ENCODE data around the gene PCDHB10. TPM values are rescaled to one million over a fixed set of nuclear protein-coding genes. Genes with fewer than 3 reads are reported as not detected.
"Not testable (repeated sequence)": the region's sequence is repeated elsewhere in the genome, so short reads cannot be mapped to it uniquely, and the experiment has no call there.

The PCDHB10 gene
- total RNA-seq, 2 experiments from 2014 or later = not detected

DNA sequence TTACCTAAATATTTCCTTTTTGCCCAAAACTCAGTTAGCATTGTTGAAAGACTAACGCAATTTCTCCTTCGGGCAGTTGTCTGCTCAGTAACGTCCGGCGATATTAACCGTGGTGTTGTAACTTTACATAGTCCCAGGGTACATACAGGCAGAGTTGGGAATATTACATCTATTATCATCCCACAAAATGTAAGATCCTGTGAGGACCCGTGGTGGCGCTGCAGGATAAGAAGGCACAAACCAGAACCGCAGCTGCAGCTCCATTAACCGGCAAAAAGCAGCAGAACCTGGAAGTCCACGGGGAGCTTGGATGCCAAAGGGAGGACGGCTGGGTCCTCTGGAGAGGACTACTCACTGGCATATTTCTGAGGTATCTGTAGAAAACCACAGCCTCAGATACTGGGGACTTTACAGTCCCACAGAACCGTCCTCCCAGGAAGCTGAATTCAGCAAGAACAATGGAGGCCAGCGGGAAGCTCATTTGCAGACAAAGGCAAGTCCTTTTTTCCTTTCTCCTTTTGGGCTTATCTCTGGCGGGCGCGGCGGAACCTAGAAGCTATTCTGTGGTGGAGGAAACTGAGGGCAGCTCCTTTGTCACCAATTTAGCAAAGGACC is 14.5 kb upstream of the PCDHB10 start, which contains the start of gene PCDHB8:
TSS of gene PCDHB8 (plus strand) at position 214 of the 615 bp plus-strand sequence. CDS start at position 459, 245 bp downstream.
- CTCF ChIA-PET = interaction anchor here (1.2 kb wide), 1 partner anchor 28 kb away, joined by 3 read pairs; the partner anchor contains the start of gene PCDHB6
- POLR2A ChIA-PET, H3K4me3 Mint-ChIP-seq: not testable (repeated sequence)

DNA sequence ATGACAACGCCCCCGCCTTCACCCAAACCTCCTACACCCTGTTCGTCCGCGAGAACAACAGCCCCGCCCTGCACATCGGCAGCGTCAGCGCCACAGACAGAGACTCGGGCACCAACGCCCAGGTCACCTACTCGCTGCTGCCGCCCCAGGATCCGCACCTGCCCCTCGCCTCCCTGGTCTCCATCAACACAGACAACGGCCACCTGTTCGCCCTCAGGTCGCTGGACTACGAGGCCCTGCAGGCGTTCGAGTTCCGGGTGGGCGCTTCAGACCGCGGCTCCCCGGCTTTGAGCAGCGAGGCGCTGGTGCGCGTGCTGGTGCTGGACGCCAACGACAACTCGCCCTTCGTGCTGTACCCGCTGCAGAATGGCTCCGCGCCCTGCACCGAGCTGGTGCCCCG is 12.8 kb upstream of the PCDHB10 start:
- H3K27ac Mint-ChIP-seq; H3K4me1 Mint-ChIP-seq; H3K4me3 Mint-ChIP-seq; H3K27me3 Mint-ChIP-seq; DNase-seq; POLR2A ChIA-PET; CTCF ChIA-PET; H3K36me3 Mint-ChIP-seq (ENCODE audit: low read depth): not testable (repeated sequence)
- peaks cover 15% of the 10 kb centered on the region for H3K9me3 Mint-ChIP-seq

More for the DNA sequence above, 14.5 kb upstream of the PCDHB10 start, which contains the start of gene PCDHB8:
- Mint-ChIP-seq H3K27me3 (peaks cover 12% of the 10 kb centered on the region), H3K9me3 (peaks cover 21% of the 10 kb centered on the region)
- not testable (repeated sequence) for H3K4me1 Mint-ChIP-seq; H3K27ac Mint-ChIP-seq; DNase-seq; H3K36me3 Mint-ChIP-seq (ENCODE audit: low read depth)

- DNase-seq; H3K4me1 Mint-ChIP-seq; H3K27ac Mint-ChIP-seq; H3K27me3 Mint-ChIP-seq; CTCF ChIA-PET; POLR2A ChIA-PET; H3K4me3 Mint-ChIP-seq; H3K36me3 Mint-ChIP-seq (ENCODE audit: low read depth): not testable (repeated sequence)
- peaks cover 19% of the 10 kb centered on the region for H3K9me3 Mint-ChIP-seq
Measured at GRCh38 chr5:141179876-141180275, 12.3 kb upstream of the PCDHB10 start.

- ChIA-PET CTCF (no interaction called here), POLR2A (no interaction called here)
- no peaks in the 10 kb centered on the region for H3K4me1 Mint-ChIP-seq
- no peak for DNase-seq
- no peak overlapping the region for H3K4me3 Mint-ChIP-seq
- H3K36me3 Mint-ChIP-seq (ENCODE audit: low read depth) = peaks cover 5% of the 10 kb centered on the region
- peaks cover 6% of the 10 kb centered on the region for H3K27me3 Mint-ChIP-seq
- no peak overlapping the region for H3K27ac Mint-ChIP-seq
- H3K9me3 Mint-ChIP-seq = peaks cover 22% of the 10 kb centered on the region
Measured at GRCh38 chr5:141180313-141180712, 11.8 kb upstream of the PCDHB10 start.

DNA sequence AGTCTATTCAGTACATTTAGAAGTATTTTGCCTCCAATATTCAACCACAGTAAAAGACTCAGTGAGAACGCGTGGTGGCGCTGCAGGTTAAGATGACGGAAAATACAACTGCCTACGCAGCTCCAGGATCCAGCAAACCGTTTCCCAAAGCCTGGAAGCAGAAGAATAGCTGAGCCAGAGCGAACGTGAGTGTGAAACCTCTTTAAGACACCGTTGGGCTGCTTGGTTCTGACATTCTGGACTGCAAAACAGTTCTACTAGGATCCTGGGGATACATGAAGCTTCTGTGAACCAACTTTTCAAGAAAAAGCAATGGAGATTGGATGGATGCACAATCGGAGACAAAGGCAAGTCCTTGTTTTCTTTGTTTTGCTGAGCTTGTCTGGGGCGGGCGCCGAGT is 9.9 kb upstream of the PCDHB10 start, which contains the start of gene PCDHB16:
TSS of gene PCDHB16 (plus strand) at position 140 of the 400 bp plus-strand sequence. CDS start at position 313, 173 bp downstream.
- H3K27ac Mint-ChIP-seq = peak within 1 kb of the TSS; percentile 31
- H3K36me3 Mint-ChIP-seq (ENCODE audit: low read depth) = peaks cover 5% of the 10 kb centered on the region
- peaks cover 6% of the 10 kb centered on the region for H3K27me3 Mint-ChIP-seq
- DNase-seq = no peak
- POLR2A ChIA-PET = no interaction called here
- no peak within 1 kb of the TSS for H3K4me3 Mint-ChIP-seq
- H3K4me1 Mint-ChIP-seq = no peaks in the 10 kb centered on the region
- CTCF ChIA-PET = interaction anchor here (1.3 kb wide), 1 partner anchor 239 kb away, joined by 4 read pairs; the partner anchor contains the start of gene PCDHGA11
- H3K9me3 Mint-ChIP-seq = peaks cover 22% of the 10 kb centered on the region

GRCh38 chr5:141184117-141184855 is 7.9 kb upstream of the PCDHB10 start:
- peaks cover 25% of the 10 kb centered on the region for H3K9me3 Mint-ChIP-seq
- H3K4me1 Mint-ChIP-seq; H3K27me3 Mint-ChIP-seq; DNase-seq; H3K4me3 Mint-ChIP-seq; CTCF ChIA-PET; H3K27ac Mint-ChIP-seq; H3K36me3 Mint-ChIP-seq (ENCODE audit: low read depth); POLR2A ChIA-PET: not testable (repeated sequence)

GRCh38 chr5:141186897-141187512 is 5.1 kb upstream of the PCDHB10 start, which contains the start of gene PCDHB9:
Gene PCDHB9, plus strand, starts transcription at chr5:141187161. Its CDS starts 158 bp downstream, at chr5:141187319.
- no peak within 1 kb of the TSS for H3K27ac Mint-ChIP-seq
- peaks cover 24% of the 10 kb centered on the region for H3K9me3 Mint-ChIP-seq
- peaks cover 7% of the 10 kb centered on the region for H3K36me3 Mint-ChIP-seq (ENCODE audit: low read depth)
- DNase-seq = no peak
- H3K4me3 Mint-ChIP-seq = no peak within 1 kb of the TSS
- no peaks in the 10 kb centered on the region for H3K4me1 Mint-ChIP-seq
- CTCF ChIA-PET = interaction anchor here (0.6 kb wide), 1 partner anchor 371 kb away, joined by 4 read pairs; no protein-coding TSS in a partner anchor
- POLR2A ChIA-PET = no interaction called here
- peaks cover 8% of the 10 kb centered on the region for H3K27me3 Mint-ChIP-seq

DNA sequence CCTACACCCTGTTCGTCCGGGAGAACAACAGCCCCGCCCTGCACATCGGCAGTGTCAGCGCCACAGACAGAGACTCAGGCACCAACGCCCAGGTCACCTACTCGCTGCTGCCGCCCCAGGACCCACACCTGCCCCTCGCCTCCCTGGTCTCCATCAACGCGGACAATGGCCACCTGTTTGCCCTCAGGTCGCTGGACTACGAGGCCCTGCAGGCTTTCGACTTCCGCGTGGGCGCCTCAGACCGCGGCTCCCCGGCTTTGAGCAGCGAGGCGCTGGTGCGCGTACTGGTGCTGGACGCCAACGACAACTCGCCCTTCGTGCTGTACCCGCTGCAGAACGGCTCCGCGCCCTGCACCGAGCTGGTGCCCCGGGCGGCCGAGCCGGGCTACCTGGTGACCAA is 3.5 kb upstream of the PCDHB10 start:
- CTCF ChIA-PET = not testable (repeated sequence)

DNA sequence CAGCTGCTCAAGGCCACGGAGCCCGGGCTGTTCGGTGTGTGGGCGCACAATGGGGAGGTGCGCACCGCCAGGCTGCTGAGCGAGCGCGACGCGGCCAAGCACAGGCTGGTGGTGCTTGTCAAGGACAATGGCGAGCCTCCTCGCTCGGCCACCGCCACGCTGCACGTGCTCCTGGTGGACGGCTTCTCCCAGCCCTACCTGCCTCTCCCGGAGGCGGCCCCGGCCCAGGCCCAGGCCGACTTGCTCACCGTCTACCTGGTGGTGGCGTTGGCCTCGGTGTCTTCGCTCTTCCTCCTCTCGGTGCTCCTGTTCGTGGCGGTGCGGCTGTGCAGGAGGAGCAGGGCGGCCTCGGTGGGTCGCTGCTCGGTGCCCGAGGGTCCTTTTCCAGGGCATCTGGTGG is 3.0 kb upstream of the PCDHB10 start:
- H3K36me3 Mint-ChIP-seq (ENCODE audit: low read depth); DNase-seq; H3K27me3 Mint-ChIP-seq; CTCF ChIA-PET; H3K27ac Mint-ChIP-seq; H3K4me1 Mint-ChIP-seq; H3K4me3 Mint-ChIP-seq; POLR2A ChIA-PET: not testable (repeated sequence)
- H3K9me3 Mint-ChIP-seq = peaks cover 25% of the 10 kb centered on the region

More for the DNA sequence above, 3.5 kb upstream of the PCDHB10 start:
- DNase-seq; H3K36me3 Mint-ChIP-seq (ENCODE audit: low read depth); H3K27me3 Mint-ChIP-seq; H3K4me1 Mint-ChIP-seq; POLR2A ChIA-PET; H3K4me3 Mint-ChIP-seq: not testable (repeated sequence)
- H3K27ac Mint-ChIP-seq = peak overlapping the region; percentile 62
- peaks cover 25% of the 10 kb centered on the region for H3K9me3 Mint-ChIP-seq

GRCh38 chr5:141194332-141194731 is 2.2 kb downstream of the PCDHB10 start:
- peaks cover 28% of the 10 kb centered on the region for H3K9me3 Mint-ChIP-seq
- H3K4me1 Mint-ChIP-seq; H3K27ac Mint-ChIP-seq; CTCF ChIA-PET; H3K27me3 Mint-ChIP-seq; H3K36me3 Mint-ChIP-seq (ENCODE audit: low read depth); POLR2A ChIA-PET; H3K4me3 Mint-ChIP-seq; DNase-seq: not testable (repeated sequence)

DNA sequence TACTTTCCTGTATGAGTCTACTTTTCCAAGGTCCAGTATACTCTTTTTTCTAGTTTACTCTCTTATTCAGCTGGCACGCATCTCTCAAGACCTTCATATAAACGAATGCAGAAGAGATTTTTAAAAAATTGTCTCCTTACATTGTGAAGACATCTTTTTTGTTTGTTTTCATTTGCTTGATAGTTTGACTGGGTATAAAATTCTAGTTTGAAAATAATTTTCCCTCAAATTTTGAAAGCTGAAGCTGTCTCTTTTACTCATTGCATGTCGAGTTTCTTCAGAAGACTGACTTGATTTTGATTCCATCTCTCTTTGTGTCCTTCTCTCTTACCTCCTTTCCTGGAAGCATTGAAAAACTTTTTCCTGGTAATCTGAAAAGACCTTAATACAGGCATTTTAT is 4.2 kb downstream of the PCDHB10 start:
- peaks cover 37% of the 10 kb centered on the region for H3K9me3 Mint-ChIP-seq
- no peaks in the 10 kb centered on the region for H3K4me1 Mint-ChIP-seq
- ChIA-PET CTCF (no interaction called here), POLR2A (no interaction called here)
- H3K4me3 Mint-ChIP-seq = no peak overlapping the region
- H3K27me3 Mint-ChIP-seq = peaks cover 4% of the 10 kb centered on the region
- no peaks in the 10 kb centered on the region for H3K36me3 Mint-ChIP-seq (ENCODE audit: low read depth)
- no peak overlapping the region for H3K27ac Mint-ChIP-seq
- no peak for DNase-seq

DNA sequence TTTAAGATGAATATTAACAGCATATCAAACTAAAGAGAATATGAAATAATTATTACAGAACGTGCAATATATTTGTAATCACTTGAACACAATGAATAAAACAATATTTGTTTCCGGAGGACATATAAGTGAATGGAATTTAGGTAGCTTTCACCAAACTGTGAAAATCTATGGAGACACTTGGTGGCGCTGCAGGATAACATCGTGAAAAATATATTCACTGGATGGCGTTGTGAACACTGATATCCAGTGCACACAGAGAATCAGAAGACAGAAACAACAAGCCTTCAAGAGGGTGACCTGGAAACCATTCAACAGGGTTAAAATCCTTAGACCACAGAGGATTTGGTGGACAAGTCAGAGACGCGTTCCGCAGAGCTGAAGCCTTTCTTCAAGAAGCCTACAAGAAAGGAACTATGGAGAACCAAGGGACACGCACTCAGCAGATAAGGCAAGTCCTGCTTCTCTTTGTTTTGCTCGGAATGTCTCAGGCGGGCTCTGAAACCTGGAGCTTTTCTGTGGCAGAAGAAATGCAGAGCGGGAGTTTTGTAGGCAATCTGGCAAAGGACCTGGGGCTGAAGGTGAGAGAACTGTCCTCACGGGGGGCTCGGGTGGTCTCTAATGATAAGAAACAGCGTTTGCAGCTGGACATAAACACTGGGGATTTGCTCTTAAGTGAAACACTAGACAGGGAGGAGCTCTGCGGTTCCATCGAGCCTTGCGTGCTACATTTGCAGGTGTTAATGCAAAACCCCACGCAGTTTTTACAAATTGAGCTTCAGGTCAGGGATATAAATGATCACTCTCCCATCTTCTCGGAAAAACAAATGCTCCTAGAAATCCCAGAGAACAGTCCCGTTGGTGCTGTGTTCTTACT is 7.4 kb downstream of the PCDHB10 start, which contains the start of gene PCDHB11:
TSS of gene PCDHB11 (plus strand) at position 269 of the 877 bp plus-strand sequence. CDS start at position 417, 148 bp downstream.
- H3K4me3 Mint-ChIP-seq = no peak within 1 kb of the TSS
- peaks cover 2% of the 10 kb centered on the region for H3K36me3 Mint-ChIP-seq (ENCODE audit: low read depth)
- DNase-seq = no peak
- no peaks in the 10 kb centered on the region for H3K4me1 Mint-ChIP-seq
- H3K27ac Mint-ChIP-seq = no peak within 1 kb of the TSS
- peaks cover 25% of the 10 kb centered on the region for H3K9me3 Mint-ChIP-seq
- H3K27me3 Mint-ChIP-seq = no peaks in the 10 kb centered on the region
- CTCF ChIA-PET = no interaction called here
- POLR2A ChIA-PET = no interaction called here

Data from activated CD4-positive, alpha-beta T cell treated with anti-CD3 and anti-CD28 coated beads, Interleukin-2, amount 10 ng/mL, durations not matched to agents 7 days and 5 days (primary cell).